A549 (cell line): ENCODE data around the gene SMIM14. TPM values are rescaled to one million over a fixed set of nuclear protein-coding genes. Genes with fewer than 3 reads are reported as not detected.
A peak's percentile ranks its signal among the peaks of the same experiment; 100 is the strongest.

ENCODE experiments used
- ATAC-seq, 2 experiments: fragments of 200-7000 bp in 1 of 2; fragments of >200 bp in 1 of 2; cut with Nextera tagmentation in 1 of 2; cut with Tn5 transposase in 1 of 2; 3 replicates each; pipeline versions ENCODE4 v1.8.0 to v1.9.1; 2018 to 2020; ENCODE audit warnings: mild to moderate bottlenecking in 1 of 2, moderate library complexity in 1 of 2
- CTCF ChIA-PET: fragments of 300-600 bp; sonication (Branson Sonifier 250); formaldehyde crosslinking; extraction: SDS; loops from one replicate; lab custom pipeline; 2021; ENCODE audit warnings: antibody characterized with exemption, inconsistent platforms; lab: Yijun Ruan, JAX
- POLR2A ChIA-PET: fragments of 350-600 bp; formaldehyde crosslinking; extraction: SDS; loops from one replicate; lab custom pipeline; 2021; ENCODE audit warnings: antibody characterized with exemption, inconsistent platforms; lab: Yijun Ruan, JAX
- DNase-seq, 2 experiments: peaks; one replicate each; pipeline versions ENCODE4 v3.0.0 to v3.0.0-alpha.2; 2011 to 2016; ENCODE audit warnings: low read depth in 1 of 2, low spot score in 1 of 2
- FAIRE-seq: peaks from 2 replicates; lab custom pipeline; 2011; peaks lifted over from hg19 to GRCh38; lab: Jason Lieb, UNC
- H3K27ac ChIP-seq, 2 experiments: fragments of >200 bp; sonication (Bioruptor Twin); formaldehyde crosslinking; 3 replicates each; pipeline ENCODE4 v1.5.1; 2016 to 2017
- H3K4me1 ChIP-seq: fragments of >200 bp; sonication (Bioruptor Twin); formaldehyde crosslinking; 3 replicates; pipeline ENCODE4 v1.6.1; 2016
- H3K4me2 ChIP-seq: fragments of >200 bp; sonication (Bioruptor Twin); formaldehyde crosslinking; 3 replicates; pipeline ENCODE4 v1.6.1; 2016
- H3K4me3 ChIP-seq: fragments of >200 bp; sonication (Bioruptor Twin); formaldehyde crosslinking; 3 replicates; pipeline ENCODE4 v1.5.1; 2016
- H3K9me3 ChIP-seq: fragments of >200 bp; sonication (Bioruptor Twin); formaldehyde crosslinking; 3 replicates; pipeline ENCODE4 v1.6.1; 2016
- BHLHE40 ChIP-seq: IDR thresholded peaks from 2 replicates; pipeline ENCODE4 v1.6.1; 2012; ENCODE audit warnings: low read depth, low read length, inconsistent platforms
- CBX8 ChIP-seq: fragments of 200-600 bp; sonication (generic); IDR thresholded peaks from 2 replicates; pipeline ENCODE4 v1.6.1; 2016
- CEBPB ChIP-seq, 2 experiments: fragments of >200 bp in 1 of 2; sonication (Bioruptor Twin) in 1 of 2; formaldehyde crosslinking in 1 of 2; IDR thresholded peaks; 2 replicates each; pipeline ENCODE4 v1.6.1; 2012 to 2016
- CHD2 ChIP-seq: fragments of 150-350 bp; IDR thresholded peaks from 2 replicates; pipeline ENCODE4 v1.6.1; 2014; ENCODE audit warnings: low read length; ENCODE audit not compliant: partially characterized antibody
- CHD4 ChIP-seq: fragments of 200-600 bp; sonication (generic); IDR thresholded peaks from 2 replicates; pipeline ENCODE4 v1.6.1; 2016; ENCODE audit warnings: antibody characterized with exemption, mild to moderate bottlenecking, borderline replicate concordance
- EHMT2 ChIP-seq: fragments of 200-600 bp; sonication (generic); IDR thresholded peaks from 2 replicates; pipeline ENCODE4 v1.6.1; 2016; ENCODE audit warnings: antibody characterized with exemption, low read depth, mild to moderate bottlenecking, moderate library complexity
- JUN ChIP-seq, 2 experiments: fragments of >200 bp; sonication (Bioruptor Twin); formaldehyde crosslinking; IDR thresholded peaks; 2 replicates in 1 of 2; 3 replicates in 1 of 2; pipeline ENCODE4 v1.6.1; 2016 to 2017
- MAFK ChIP-seq: fragments of 450-650 bp; IDR thresholded peaks from 2 replicates; pipeline ENCODE4 v1.6.1; 2014; ENCODE audit not compliant: partially characterized antibody
- MAZ ChIP-seq: fragments of 150-350 bp; IDR thresholded peaks from 2 replicates; pipeline ENCODE4 v1.6.1; 2014; ENCODE audit warnings: antibody characterized with exemption, low read depth, low read length, borderline replicate concordance
- MYC ChIP-seq: IDR thresholded peaks from 2 replicates; pipeline ENCODE4 v1.6.1; 2012; ENCODE audit warnings: mild to moderate bottlenecking, inconsistent platforms, low read length, improper control_type of control experiment, borderline replicate concordance
- NFE2L2 ChIP-seq: fragments of 150-350 bp; conservative IDR thresholded peaks from 2 replicates; pipeline ENCODE4 v1.6.1; 2014; ENCODE audit warnings: low read length
- PHF8 ChIP-seq: fragments of 200-600 bp; sonication (generic); IDR thresholded peaks from 2 replicates; pipeline ENCODE4 v1.6.1; 2016; ENCODE audit warnings: low read depth, mild to moderate bottlenecking, antibody characterized with exemption, moderate library complexity, borderline replicate concordance
- POLR2A ChIP-seq: IDR thresholded peaks from 2 replicates; pipeline ENCODE4 v1.6.1; 2012; ENCODE audit warnings: mild to moderate bottlenecking, low read length
- POLR2AphosphoS2 ChIP-seq: conservative IDR thresholded peaks from 2 replicates; pipeline ENCODE4 v1.6.1; 2012; ENCODE audit warnings: low read length, improper control_type of control experiment, inconsistent platforms
- RAD21 ChIP-seq, 2 experiments: fragments of >200 bp in 1 of 2; sonication (Bioruptor Twin) in 1 of 2; formaldehyde crosslinking in 1 of 2; IDR thresholded peaks in 1 of 2; conservative IDR thresholded peaks in 1 of 2; 2 replicates in 1 of 2; 3 replicates in 1 of 2; pipeline ENCODE4 v1.6.1; 2012 to 2018; ENCODE audit warnings: inconsistent platforms in 1 of 2
- RFX5 ChIP-seq: fragments of 450-650 bp; IDR thresholded peaks from 2 replicates; pipeline ENCODE4 v1.7.1; 2014; ENCODE audit warnings: antibody characterized with exemption, mild to moderate bottlenecking, moderate library complexity
- SMC3 ChIP-seq: fragments of >200 bp; sonication (Bioruptor Twin); formaldehyde crosslinking; IDR thresholded peaks from 3 replicates; pipeline ENCODE4 v1.6.1; 2018; ENCODE audit warnings: inconsistent platforms
- WGBS: methylation state at CpG from one replicate; pipeline ENCODE4 v1.1.6; 2017; ENCODE audit errors: missing lambda C conversion rate; 5-methylcytosine and 5-hydroxymethylcytosine counted together
- polyA minus RNA-seq: library from RNA; depleted of rRNA, polyadenylated mRNA; stranded (reverse); fragments of >200 nt; gene quantifications from 2 replicates; pipeline ENCODE4 v1.2.3, GENCODE V29; 2011; rRNA and poly(A)+ RNA removed
- polyA plus RNA-seq, 4 experiments: library from polyadenylated mRNA; depleted of rRNA in 3 of 4; stranded (reverse); fragments of >200 nt; fragmentation: RNase III in 1 of 4; extraction: RNeasy Plus Mini Kit Qiagen cat#74134 plus additional on column Dnase treatment in 1 of 4; gene quantifications; 2 replicates in 3 of 4; 3 replicates in 1 of 4; pipeline ENCODE4 v1.2.3, GENCODE V29; 2011 to 2017
- TF ChIP-seq, protein P1 (sequence below): IDR thresholded peaks from 2 replicates; pipeline ENCODE4 v1.6.1; 2012
- TF ChIP-seq, protein P2 (sequence below): fragments of >200 bp; sonication (Bioruptor Twin); formaldehyde crosslinking; IDR thresholded peaks from 3 replicates; pipeline ENCODE4 v1.6.1; 2016
- TF ChIP-seq, protein P3 (sequence below): IDR thresholded peaks from 2 replicates; pipeline ENCODE4 v1.6.1; 2012; ENCODE audit warnings: low read depth, borderline replicate concordance
- TF ChIP-seq, protein P4 (sequence below): IDR thresholded peaks from 2 replicates; pipeline ENCODE4 v1.6.1; 2012

SMIM14 gene
- polyA plus RNA-seq (2011; rRNA removed) (81.3 and 109 TPM in 2 replicates), polyA plus RNA-seq (2017; fragmentation: RNase III; extraction: RNeasy Plus Mini Kit Qiagen cat#74134 plus additional on column Dnase treatment) (14.9 to 21.4 TPM (median 20.5 TPM) in 3 replicates), polyA minus RNA-seq (46.7 and 48.8 TPM in 2 replicates)
- polyA plus RNA-seq (2012; cell fraction: cytosol; rRNA removed): 10.0 and 11.1 TPM in 2 replicates
- polyA plus RNA-seq (2012; cell fraction: nucleus; rRNA removed): 1.6 and 3.5 TPM in 2 replicates

DNA sequence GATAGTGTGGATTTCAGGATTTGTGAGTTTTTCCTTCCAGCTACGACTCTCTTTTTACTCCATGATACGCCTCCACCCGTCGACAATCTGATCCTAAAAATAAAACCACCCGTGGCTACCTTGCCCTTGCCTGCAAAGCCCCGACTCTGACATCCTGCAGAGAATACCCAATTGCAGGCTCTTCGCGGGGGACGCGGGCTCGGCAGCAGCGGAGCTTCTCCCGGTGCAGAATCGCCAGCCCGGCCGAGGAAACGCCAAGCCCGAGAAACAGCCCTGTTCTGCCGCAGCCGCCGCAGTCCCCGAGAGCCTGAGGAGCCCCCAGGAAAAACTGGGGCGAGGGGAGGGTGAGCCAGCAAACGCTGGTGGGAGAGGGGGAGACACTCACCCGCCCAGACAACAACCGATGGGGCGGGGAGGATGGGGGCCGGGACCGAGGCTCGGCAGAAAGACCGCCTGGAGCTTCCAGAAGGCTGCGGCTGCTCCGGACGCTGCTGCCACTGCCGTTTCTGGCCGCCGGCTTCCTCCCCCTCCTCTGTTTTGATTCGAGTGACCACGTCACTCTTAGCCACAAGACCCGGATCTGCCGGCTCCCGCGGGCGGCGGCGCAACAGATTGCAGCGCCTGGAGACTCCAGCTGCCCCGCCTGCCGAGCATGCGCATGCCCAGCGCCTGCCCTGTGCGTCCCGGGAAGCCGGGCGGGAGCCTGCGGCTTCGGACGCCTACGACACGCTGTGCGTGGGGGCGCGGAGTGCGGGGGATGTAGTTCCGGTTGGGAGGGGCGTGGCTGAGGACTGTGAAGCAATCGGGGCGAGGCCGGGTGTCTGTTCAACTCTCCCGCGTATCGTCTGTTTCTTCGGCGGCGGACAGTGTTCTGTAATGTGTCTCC is at the start of gene SMIM14:
SMIM14 (minus strand) TSS at position 512 of the 886 bp plus-strand sequence. CDS start 33,720 bp downstream, outside the sequence.
- CTCF ChIA-PET: interaction anchor here (0.5 to 1.9 kb wide), 6 partner anchors 8 to 326 kb away, joined by 3 to 10 read pairs (median 4); no protein-coding TSS in a partner anchor
- no peak for FAIRE-seq

DNA sequence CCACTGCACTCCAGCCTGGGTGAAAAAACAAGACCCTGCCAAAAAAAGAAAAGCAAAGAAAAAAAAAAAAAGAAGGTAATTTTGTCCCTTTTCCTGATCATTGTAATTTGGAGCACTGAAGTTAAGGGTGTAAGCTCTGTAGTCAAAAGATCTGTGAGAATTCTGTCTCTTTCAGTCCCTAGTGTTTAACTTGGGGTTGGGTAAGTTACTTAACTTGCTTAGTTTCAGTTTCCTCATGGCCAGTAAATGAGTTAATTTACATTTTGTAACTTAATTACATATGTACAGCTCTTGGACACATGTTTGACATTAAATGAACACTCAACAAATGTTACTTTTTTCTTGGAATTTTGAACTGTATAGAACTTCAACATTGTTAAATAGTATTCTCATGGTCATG is 48.3 kb upstream of the SMIM14 start:
- no peaks in the 10 kb centered on the region for H3K9me3 ChIP-seq
- CTCF ChIA-PET: interaction anchor here (1.0 to 1.3 kb wide), 2 partner anchors 8 to 218 kb away, joined by 3 to 6 read pairs; no protein-coding TSS in a partner anchor
- no peak overlapping the region for H3K27ac ChIP-seq
- ATAC-seq (no peak), DNase-seq (no peak), FAIRE-seq (no peak)
- POLR2A ChIA-PET: no interaction called here
- no peak overlapping the region for H3K4me3 ChIP-seq
- TF ChIP-seq BHLHE40 (no peak), CHD2 (no peak), CBX8 (no peak), MAFK (no peak), SMC3 (no peak), NFE2L2 (no peak), EHMT2 (no peak), CHD4 (no peak)
- TF ChIP-seq, protein P1, sequence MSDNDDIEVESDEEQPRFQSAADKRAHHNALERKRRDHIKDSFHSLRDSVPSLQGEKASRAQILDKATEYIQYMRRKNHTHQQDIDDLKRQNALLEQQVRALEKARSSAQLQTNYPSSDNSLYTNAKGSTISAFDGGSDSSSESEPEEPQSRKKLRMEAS: no peak
- no peak overlapping the region for H3K4me2 ChIP-seq
- no peaks in the 10 kb centered on the region for H3K4me1 ChIP-seq

More for the DNA sequence above, at the start of gene SMIM14:
- ATAC-seq: peak; percentile 91 to 93
- Histone ChIP-seq H3K9me3 (no peaks in the 10 kb centered on the region), H3K4me1 (peaks cover 34% of the 10 kb centered on the region), H3K27ac (peak within 1 kb of the TSS; percentile 96 to 97), H3K4me3 (peak within 1 kb of the TSS; percentile 85), H3K4me2 (peak within 1 kb of the TSS; percentile 97)
- TF ChIP-seq MAZ: peak; percentile 74; the same call in 1 of the 2 replicates
- TF ChIP-seq RFX5: peak; percentile 17; the same call in 1 of the 2 replicates
- TF ChIP-seq JUN (IDR thresholded peaks at IDR 0.05): peak; percentile 51 to 67; a peak in 3 of 5 replicates
- TF ChIP-seq, protein P2, sequence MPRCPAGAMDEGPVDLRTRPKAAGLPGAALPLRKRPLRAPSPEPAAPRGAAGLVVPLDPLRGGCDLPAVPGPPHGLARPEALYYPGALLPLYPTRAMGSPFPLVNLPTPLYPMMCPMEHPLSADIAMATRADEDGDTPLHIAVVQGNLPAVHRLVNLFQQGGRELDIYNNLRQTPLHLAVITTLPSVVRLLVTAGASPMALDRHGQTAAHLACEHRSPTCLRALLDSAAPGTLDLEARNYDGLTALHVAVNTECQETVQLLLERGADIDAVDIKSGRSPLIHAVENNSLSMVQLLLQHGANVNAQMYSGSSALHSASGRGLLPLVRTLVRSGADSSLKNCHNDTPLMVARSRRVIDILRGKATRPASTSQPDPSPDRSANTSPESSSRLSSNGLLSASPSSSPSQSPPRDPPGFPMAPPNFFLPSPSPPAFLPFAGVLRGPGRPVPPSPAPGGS: peak; percentile 79; the same call in 2 of the 3 replicates
- TF ChIP-seq, protein P1: peak; percentile 86
- TF ChIP-seq, protein P3, sequence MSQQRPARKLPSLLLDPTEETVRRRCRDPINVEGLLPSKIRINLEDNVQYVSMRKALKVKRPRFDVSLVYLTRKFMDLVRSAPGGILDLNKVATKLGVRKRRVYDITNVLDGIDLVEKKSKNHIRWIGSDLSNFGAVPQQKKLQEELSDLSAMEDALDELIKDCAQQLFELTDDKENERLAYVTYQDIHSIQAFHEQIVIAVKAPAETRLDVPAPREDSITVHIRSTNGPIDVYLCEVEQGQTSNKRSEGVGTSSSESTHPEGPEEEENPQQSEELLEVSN: peak; percentile 78; the same call in 1 of the 2 replicates
- TF ChIP-seq, protein P4, sequence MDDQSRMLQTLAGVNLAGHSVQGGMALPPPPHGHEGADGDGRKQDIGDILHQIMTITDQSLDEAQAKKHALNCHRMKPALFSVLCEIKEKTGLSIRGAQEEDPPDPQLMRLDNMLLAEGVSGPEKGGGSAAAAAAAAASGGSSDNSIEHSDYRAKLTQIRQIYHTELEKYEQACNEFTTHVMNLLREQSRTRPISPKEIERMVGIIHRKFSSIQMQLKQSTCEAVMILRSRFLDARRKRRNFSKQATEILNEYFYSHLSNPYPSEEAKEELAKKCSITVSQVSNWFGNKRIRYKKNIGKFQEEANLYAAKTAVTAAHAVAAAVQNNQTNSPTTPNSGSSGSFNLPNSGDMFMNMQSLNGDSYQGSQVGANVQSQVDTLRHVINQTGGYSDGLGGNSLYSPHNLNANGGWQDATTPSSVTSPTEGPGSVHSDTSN: no peak
- peak; percentile 66 for TF ChIP-seq POLR2A
- TF ChIP-seq CEBPB (IDR thresholded peaks at IDR 0.05): peak; percentile 75 to 96; a peak in 3 of 4 replicates
- no peak for TF ChIP-seq NFE2L2
- TF ChIP-seq POLR2AphosphoS2: no peak
- peak; percentile 75 for TF ChIP-seq MYC
- peak in 1 of 2 experiments; percentile 15; a peak in 1 of 5 replicates for TF ChIP-seq RAD21 (conservative IDR thresholded peaks at IDR 0.05 in 1 of 2, IDR thresholded peaks at IDR 0.05 in 1 of 2)
- peak; percentile 49; the same call in 1 of the 2 replicates for TF ChIP-seq PHF8
- POLR2A ChIA-PET: interaction anchor here (0.6 to 3.3 kb wide), 17 partner anchors 15 to 1001 kb away, joined by 3 to 38 read pairs (median 4); partner anchors contain the start of genes LIAS, RPL9, UBE2K and UGDH
- peak; percentile 89 to 97 for DNase-seq
- 3% methylated on average over 19 of the region's 75 CpGs for WGBS
